Measurements from ENCODE around the gene IZUMO4. TPM values are rescaled to one million over a fixed set of nuclear protein-coding genes. Genes with fewer than 3 reads are reported as not detected.
A peak's percentile ranks its signal among the peaks of the same experiment; 100 is the strongest.

IZUMO4 gene
- total RNA-seq, 4 donors from 2014 or later, result 1.5 to 86.1 (median 5.7) TPM

DNA sequence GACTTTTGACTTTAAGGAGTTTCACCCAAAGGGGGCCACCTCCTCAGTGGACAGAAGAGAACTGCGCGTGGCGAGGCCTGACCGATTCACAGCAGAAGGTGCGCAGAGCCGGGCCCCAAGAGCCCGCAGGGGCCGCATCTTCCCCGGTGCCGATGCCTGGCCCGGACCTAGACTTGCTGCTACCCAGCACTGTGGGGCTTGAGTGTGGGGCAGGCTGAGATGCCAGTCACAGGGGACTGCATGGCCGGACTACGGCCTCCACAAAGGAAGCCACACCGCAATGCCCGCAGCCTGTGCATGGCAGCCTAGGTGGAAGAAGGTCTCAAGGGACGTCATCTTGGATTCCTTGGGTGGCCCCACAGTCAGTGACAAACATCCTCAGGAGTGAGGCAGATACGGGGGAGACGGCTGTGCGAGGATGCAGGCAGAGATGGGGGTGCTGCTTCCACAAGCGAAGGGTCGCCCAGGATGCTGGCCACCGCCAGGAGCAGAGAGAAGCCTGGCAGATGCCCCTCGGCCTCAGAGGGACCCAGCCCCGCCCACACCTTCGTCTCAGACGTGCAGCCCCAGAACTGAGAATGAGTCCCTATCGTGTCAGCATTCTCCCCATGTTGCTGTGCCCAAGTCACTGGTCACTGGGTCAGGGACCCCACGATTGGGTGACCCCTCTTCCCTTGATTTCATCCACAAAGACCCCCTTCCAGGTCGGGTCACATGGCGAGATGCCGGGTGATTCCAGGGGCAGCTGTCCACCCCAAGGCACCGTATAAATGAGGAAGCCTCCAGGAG is 17.4 kb upstream of the IZUMO4 start:
- Histone ChIP-seq H3K27me3 (no peaks in the 10 kb centered on the region), H3K9me3 (no peaks in the 10 kb centered on the region), H3K4me1 (peaks cover 0 to 4% of the 10 kb centered on the region in 2 donors), H3K36me3 (no peaks in the 10 kb centered on the region), H3K4me3 (no peak overlapping the region), H3K27ac (no peak overlapping the region)
- intact Hi-C loops (cut with DNase I; ENCODE audit: low total_unique reads), result no loop called here
- DNase-seq, result no peak
- TF ChIP-seq, protein P1, sequence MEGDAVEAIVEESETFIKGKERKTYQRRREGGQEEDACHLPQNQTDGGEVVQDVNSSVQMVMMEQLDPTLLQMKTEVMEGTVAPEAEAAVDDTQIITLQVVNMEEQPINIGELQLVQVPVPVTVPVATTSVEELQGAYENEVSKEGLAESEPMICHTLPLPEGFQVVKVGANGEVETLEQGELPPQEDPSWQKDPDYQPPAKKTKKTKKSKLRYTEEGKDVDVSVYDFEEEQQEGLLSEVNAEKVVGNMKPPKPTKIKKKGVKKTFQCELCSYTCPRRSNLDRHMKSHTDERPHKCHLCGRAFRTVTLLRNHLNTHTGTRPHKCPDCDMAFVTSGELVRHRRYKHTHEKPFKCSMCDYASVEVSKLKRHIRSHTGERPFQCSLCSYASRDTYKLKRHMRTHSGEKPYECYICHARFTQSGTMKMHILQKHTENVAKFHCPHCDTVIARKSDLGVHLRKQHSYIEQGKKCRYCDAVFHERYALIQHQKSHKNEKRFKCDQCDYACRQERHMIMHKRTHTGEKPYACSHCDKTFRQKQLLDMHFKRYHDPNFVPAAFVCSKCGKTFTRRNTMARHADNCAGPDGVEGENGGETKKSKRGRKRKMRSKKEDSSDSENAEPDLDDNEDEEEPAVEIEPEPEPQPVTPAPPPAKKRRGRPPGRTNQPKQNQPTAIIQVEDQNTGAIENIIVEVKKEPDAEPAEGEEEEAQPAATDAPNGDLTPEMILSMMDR (IDR thresholded peaks at IDR 0.05), result no peak
- TF ChIP-seq POLR2A (IDR thresholded peaks at IDR 0.05), result no peak

DNA sequence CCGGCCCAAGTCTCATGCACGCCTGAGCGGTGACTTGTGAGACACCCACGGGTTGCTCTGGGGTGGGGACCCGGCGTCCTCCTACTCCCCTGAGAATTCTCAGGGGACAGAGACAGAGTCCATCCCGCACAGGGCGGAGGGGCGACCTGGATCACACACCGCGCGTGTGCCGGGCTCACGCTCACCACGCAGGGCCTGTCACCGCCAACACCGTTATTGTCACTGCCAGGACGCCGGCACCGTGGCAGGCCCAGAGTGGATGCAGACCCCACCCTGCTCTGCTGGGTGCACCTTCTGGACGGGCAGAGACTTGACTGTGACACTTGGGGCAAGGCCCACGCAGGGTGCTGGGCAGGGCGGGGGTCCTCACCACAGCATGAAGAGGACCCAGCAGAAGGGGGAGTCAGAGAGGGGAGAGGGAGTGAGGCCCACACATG is 16.8 kb upstream of the IZUMO4 start:
- no peak for DNase-seq
- TF ChIP-seq, protein P1 (IDR thresholded peaks at IDR 0.05), result no peak
- no peak for TF ChIP-seq POLR2A (IDR thresholded peaks at IDR 0.05)
- no peak overlapping the region for H3K27ac ChIP-seq
- no peaks in the 10 kb centered on the region for H3K27me3 ChIP-seq
- no peaks in the 10 kb centered on the region for H3K9me3 ChIP-seq
- intact Hi-C loops (cut with DNase I; ENCODE audit: low total_unique reads), result no loop called here
- H3K4me1 ChIP-seq, result peaks cover 0 to 4% of the 10 kb centered on the region in 2 donors
- no peak overlapping the region for H3K4me3 ChIP-seq
- no peaks in the 10 kb centered on the region for H3K36me3 ChIP-seq

DNA sequence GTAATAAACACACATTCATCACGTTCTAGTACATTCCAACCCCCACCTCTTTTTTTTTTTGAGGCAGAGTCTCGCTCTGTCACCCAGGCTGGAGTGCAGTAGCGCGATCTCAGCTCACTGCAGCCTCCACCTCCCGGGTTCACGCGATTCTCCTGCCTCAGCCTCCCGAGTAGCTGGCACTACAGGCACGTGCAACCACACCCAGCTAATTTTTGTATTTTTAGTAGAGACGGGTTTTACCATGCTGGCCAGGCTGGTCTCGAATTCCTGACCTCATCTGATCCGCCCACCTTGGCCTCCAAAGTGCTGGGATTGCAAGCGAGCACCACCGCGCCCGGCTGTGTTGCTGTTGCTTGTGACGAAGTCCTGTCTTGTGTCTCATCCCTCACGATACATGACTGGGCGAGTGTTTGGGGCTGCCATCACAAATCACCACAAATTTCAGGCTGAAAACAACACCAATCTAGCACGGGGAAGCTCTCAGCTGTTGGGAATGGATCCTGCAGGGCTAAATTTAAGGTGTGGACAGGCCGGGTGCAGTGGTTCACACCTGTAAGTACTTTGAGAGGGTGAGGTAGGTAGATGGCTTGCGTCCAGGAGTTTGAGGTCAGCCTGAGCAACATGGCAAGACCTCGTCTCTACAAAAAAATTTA is 16.3 kb upstream of the IZUMO4 start:
- no peaks in the 10 kb centered on the region for H3K36me3 ChIP-seq
- no peak overlapping the region for H3K4me3 ChIP-seq
- no peaks in the 10 kb centered on the region for H3K27me3 ChIP-seq
- no peak for DNase-seq
- H3K27ac ChIP-seq, result no peak overlapping the region
- TF ChIP-seq, protein P1 (IDR thresholded peaks at IDR 0.05), result no peak
- no peak for TF ChIP-seq POLR2A (IDR thresholded peaks at IDR 0.05)
- H3K9me3 ChIP-seq, result no peaks in the 10 kb centered on the region
- intact Hi-C loops (cut with DNase I; ENCODE audit: low total_unique reads), result no loop called here
- H3K4me1 ChIP-seq, result peaks cover 0 to 4% of the 10 kb centered on the region in 2 donors

DNA sequence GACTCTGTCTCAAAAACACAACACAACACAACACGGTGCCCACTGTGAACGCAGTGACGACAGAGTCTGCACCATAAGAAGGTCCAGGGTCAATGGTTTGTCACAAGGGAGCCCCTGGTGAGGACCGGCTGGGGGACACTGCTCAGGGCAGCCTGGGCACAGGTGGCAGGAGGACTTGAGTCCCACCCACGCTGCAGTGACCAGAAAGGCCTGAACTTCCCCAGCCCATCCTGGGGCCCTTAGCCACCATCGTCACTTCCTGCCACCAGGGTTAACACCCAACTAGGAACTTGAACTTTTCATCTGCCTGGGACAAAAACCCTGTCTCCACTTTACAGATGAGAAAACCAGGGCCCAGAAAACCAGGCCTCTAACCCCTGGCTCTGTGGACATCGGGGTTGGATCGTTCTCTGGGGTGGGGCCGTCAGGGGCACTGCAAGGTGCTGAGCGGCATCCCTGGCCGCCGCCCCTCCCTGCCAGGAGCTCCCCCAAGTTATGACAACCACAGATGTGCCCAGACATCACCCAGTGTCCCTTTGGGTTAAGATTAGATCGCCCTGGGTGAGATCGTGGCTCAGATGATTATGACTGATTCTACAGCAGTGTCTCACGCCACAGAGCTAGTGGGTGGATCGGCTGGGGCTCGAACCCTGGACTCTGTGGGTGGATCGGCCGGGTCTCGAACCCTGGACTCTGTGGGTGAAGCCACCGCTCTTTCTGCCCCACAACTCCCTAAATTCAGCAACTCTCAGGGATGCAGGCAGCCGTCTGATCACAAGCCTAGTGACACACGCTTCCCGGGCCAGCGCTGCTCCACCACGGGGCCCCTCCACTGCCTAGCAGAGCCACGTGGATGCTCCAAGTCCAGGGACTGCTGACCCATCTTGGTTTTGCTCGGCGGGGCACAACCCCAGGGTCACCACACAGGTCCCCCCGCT is 14.6 kb upstream of the IZUMO4 start:
- Histone ChIP-seq H3K4me1 (peaks cover 0 to 4% of the 10 kb centered on the region in 2 donors), H3K36me3 (no peaks in the 10 kb centered on the region), H3K9me3 (no peaks in the 10 kb centered on the region), H3K4me3 (no peak overlapping the region), H3K27me3 (no peaks in the 10 kb centered on the region), H3K27ac (peak overlapping the region in 1 of 2 donors; percentile 6)
- no peak for DNase-seq
- intact Hi-C loops (cut with DNase I; ENCODE audit: low total_unique reads), result no loop called here
- TF ChIP-seq, protein P1 (IDR thresholded peaks at IDR 0.05), result no peak
- no peak for TF ChIP-seq POLR2A (IDR thresholded peaks at IDR 0.05)
